ENCODE data around the gene MYO5A.
"Not testable (repeated sequence)": the region's sequence is repeated elsewhere in the genome, so short reads cannot be mapped to it uniquely, and the experiment has no call there.

Gene MYO5A

DNA sequence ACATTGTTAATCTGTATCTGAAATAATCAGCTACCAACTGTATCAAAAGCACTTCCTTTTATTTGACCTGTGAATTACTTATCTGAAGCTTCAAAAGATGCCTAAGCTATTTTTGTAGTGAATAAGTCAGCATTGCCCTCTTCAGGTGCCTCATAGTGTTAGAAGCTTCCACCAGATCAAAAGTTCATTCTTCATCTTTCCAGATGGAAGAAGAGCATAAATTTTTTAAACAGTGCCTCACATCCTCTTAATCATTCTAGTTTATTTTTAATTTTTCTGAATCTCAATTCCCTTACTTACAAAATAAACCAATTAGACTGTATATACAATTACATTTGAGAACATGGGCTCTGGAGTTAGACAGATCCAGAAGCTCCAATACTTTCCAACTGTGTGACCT is 65.0 kb downstream of the MYO5A start:
- DNase-seq (ENCODE audit: low read depth, low spot score), result no peak

DNA sequence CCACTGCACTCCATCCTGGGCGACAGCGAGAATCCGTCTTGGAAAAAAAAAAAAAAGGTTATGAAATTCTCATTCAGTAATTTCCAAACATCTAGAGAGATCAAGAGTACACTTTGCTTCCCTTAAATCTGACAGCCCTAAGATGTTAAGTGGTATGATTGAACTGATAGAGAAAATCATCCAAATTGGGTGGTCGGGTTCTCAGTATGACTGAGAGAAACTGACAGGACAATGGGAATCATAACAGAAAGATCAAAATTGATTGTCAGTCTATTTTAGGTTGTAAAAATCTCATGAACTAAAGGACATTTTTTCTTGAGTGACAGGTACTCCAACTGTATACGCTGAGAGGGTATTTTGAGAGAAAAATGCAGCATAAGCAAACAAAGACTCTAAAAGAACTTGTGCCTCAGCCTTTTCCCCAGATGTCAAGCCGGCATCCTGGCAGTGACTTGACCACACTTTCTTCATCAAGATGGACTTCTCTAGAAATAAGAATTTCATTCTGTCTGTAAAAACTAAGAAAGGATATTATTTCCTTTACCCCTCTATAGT is 65.8 kb downstream of the MYO5A start:
- no peak for DNase-seq (ENCODE audit: low read depth, low spot score)

DNA sequence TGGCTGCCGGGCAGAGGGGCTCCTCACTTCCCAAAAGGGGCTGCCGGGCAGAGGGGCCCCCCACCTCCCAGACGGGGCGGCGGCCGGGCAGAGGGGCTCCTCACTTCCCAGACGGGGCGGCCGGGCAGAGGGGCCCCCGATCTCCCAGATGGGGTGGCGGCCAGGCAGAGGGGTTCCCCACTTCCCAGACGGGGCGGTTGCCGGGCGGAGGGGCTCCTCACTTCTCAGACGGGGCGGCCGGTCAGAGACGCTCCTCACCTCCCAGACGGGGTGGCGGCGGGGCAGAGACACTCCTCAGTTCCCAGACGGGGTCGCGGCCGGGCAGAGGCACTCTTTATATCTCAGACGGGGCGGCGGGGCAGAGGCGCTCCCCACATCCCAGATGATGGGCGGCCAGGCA is 69.0 kb downstream of the MYO5A start:
- DNase-seq (ENCODE audit: low read depth, low spot score), result not testable (repeated sequence)

- DNase-seq (ENCODE audit: low read depth, low spot score), result not testable (repeated sequence)
These were observed 69.4 kb downstream of the MYO5A start for GRCh38 chr15:52459265-52459664.

DNA sequence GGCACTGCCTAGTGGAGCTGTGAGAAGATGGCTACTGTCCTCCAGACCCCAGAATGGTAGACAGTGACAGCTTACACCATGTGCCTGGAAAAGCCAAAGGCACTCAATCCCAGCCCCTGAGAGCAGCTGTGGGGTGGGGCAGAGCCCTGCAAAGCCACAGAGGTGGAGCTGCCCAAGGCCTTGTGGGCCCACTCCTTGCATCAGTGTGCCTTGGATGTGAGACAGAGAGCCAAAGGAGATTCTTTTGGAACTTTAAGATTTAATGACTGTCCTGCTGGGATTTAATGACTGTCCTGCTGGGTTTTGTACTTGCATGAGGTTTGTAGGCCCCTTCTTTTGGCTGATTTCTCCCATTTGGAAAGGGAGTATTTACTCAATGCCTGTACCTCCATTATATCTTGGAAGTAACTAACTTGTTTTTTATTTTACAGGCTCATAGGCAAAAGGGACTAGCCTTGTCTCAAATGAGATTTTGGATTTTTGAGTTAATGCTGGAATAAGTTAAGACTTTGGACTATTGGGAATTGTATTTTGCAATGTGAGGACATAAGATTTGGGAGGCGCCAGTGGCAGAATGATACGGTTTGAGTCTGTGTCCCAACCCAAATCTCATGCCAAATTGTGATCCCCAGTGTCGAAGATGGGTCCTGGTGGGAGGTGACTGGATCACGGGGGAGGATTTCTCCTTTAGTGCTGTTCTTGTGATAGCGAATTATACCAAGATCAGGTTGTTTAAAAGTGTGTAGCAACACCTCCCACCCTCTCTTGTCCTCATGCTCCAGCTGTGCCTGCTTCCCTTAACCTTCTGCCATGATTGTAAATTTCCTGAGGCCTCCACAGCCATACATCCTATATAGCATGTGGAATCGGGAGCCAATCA is 80.4 kb downstream of the MYO5A start:
- peak; percentile 40 for DNase-seq (ENCODE audit: low read depth, low spot score)

- peak; percentile 24 for DNase-seq (ENCODE audit: low read depth, low spot score)
These were observed 82.7 kb downstream of the MYO5A start for GRCh38 chr15:52445954-52446353.

- no peak for DNase-seq (ENCODE audit: low read depth, low spot score)
These were observed 83.1 kb downstream of the MYO5A start for GRCh38 chr15:52445553-52445952.

DNA sequence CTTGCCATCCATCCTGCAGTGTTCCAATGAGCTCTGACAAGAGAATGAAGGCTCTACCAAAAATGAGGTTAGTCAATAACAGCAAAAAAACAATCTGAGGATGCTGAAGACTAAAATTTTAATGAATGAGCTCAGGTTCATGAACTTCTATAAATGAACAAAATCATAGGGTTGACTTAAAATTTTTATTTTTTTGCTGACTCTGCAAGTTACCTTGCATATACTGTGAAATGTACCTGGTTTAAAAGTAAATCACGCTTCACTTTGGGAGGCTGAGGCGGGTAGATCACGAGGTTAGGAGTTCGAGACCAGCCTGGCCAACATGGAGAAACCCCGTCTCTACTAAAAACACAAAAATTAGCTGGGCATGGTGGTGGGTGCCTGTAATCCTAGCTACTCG is 85.5 kb downstream of the MYO5A start:
- DNase-seq (ENCODE audit: low read depth, low spot score), result not testable (repeated sequence)

GRCh38 chr15:52441841-52442240 is 86.8 kb downstream of the MYO5A start:
- no peak for DNase-seq (ENCODE audit: low read depth, low spot score)

DNA sequence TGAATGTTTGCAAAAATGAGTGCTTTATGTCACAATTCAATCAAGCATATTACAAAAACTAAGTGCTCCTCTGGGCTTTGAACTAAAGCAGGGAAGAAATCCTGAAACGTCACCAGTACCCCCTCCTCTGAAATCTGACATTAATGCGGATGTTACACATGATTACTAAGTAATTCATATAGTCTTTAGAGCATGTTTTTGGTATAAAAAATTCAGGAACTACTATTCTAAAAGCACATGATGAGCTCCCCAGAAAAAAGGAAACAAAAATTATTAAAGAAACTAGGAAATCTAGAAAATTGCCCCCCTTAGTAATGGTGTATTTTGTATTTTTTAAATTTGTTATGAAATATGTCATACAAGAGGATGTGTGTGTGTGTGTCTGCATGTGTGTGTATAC is 87.7 kb downstream of the MYO5A start:
- no peak for DNase-seq (ENCODE audit: low read depth, low spot score)

- no peak for DNase-seq (ENCODE audit: low read depth, low spot score)
These were observed 88.3 kb downstream of the MYO5A start for GRCh38 chr15:52440414-52440813.

- DNase-seq (ENCODE audit: low read depth, low spot score), result no peak
These were observed 89.2 kb downstream of the MYO5A start for GRCh38 chr15:52439470-52439869.

GRCh38 chr15:52439042-52439441 is 89.6 kb downstream of the MYO5A start:
- not testable (repeated sequence) for DNase-seq (ENCODE audit: low read depth, low spot score)

DNA sequence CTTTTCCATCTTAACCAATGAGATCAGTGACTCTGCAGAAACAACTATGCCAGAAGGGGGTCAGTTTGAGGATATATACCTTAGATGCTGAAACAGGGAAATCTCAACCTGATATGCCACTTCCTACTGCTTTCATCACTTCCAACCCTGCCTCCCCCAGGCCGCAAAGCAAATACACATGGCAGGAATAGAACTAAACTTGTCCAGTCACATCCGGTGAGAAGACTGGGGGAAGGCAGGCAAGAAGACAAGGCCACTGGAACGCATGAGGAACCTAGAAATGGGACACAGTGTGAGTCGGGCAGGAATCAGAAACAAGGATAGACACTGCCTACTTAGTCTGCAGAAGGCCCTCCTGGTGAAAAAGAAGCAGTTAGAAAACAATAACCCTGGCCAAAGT is 90.6 kb downstream of the MYO5A start:
- DNase-seq (ENCODE audit: low read depth, low spot score), result no peak

- DNase-seq (ENCODE audit: low read depth, low spot score), result no peak
These were observed 91.0 kb downstream of the MYO5A start for GRCh38 chr15:52437646-52438045.

- no peak for DNase-seq (ENCODE audit: low read depth, low spot score)
These were observed 91.7 kb downstream of the MYO5A start for GRCh38 chr15:52436981-52437380.

DNA sequence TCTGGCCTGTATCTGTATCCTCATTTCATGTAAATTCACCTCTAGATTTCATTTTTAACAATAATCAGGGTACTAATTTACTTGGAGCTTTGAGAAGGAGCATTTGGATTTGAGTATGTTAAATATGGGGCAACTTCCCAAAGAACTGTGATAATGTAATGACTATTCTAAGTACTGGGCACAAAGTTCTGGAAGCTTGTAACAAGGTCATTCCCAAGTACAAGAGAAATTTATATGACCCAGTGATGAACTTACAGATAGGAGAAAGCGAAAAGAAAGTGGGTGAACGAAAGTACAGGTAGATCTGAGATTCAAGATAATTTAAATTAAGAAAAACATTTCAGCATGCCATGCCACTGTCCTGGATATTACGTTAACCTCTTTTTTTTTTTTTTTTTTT is 93.8 kb downstream of the MYO5A start:
- DNase-seq (ENCODE audit: low read depth, low spot score), result no peak

DNA sequence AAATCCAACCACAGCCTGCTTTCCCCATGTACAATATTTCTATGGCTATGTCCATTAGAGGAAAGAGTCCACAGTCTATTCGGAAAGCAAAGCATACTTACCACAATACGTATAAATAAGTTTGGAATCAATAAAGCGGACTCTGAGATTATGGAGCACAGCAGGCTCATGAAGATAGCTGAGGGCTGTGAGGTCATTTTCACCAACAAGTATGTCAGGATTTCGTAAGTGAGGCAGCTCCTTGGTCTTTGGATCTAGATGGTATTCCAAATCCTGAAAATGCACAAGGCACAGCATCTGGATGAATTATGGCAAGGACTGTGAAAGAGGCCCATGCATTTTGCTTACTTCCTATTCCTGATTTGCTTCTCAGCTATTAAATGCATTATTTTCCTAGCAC is 100.4 kb downstream of the MYO5A start:
- no peak for DNase-seq (ENCODE audit: low read depth, low spot score)

GRCh38 chr15:52427804-52428203 is 100.9 kb downstream of the MYO5A start:
- DNase-seq (ENCODE audit: low read depth, low spot score), result peak; percentile 32

DNA sequence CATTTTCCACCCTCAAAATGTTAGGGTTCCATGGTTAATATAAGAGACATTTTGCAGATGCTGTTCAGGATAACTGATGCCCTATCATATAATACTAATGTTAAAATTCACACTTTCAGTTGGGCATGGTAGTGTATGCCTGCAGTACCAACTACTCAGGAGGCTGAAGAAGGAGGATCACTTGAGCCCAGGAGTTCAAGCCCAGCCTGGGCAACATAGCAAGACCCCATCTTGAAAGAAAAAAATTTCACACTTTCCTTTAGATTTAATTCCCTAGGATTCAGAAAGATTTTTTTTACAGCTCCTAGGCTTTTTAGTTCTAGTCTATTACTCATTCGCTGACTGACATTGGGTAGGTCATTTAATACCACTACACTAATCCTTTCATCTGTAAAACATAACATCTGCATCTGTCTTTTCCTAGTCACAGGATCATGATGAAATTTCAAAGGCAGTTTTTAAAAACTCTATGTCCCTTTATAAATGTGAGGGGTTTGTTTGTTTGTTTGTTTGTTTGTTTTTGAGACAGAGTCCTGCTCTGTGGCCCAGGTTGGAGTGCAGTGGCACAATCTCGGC is 103.7 kb downstream of the MYO5A start:
- DNase-seq (ENCODE audit: low read depth, low spot score), result no peak

- no peak for DNase-seq (ENCODE audit: low read depth, low spot score)
These were observed 104.8 kb downstream of the MYO5A start for GRCh38 chr15:52423852-52424251.

- DNase-seq (ENCODE audit: low read depth, low spot score), result no peak
These were observed 106.7 kb downstream of the MYO5A start for GRCh38 chr15:52422001-52422400.

- DNase-seq (ENCODE audit: low read depth, low spot score), result no peak
These were observed 107.7 kb downstream of the MYO5A start for GRCh38 chr15:52421029-52421428.

Measured in ELF-1 (cell line).